Measurements from ENCODE around the gene EPRS1. TPM values are rescaled to one million over a fixed set of nuclear protein-coding genes. Genes with fewer than 3 reads are reported as not detected.

EPRS1 gene
- total and polyA plus RNA-seq, 2 of the 4 experiments (the other 2 are of a cell fraction): 48.0 to 159 TPM

- Histone ChIP-seq H3K4me3 (ENCODE audit: insufficient read depth, low read depth, low read length) (no peak overlapping the region), H3K36me3 (ENCODE audit: control insufficient read depth, insufficient read depth, low read length) (peaks cover 5% of the 10 kb centered on the region), H3K27ac (ENCODE audit: insufficient read depth, low read length) (no peak overlapping the region), H3K23ac (ENCODE audit: low read depth, low read length) (no peak overlapping the region), H2BK15ac (ENCODE audit: low read depth, low read length) (no peak overlapping the region), H3K56ac (ENCODE audit: extremely low read depth, insufficient read depth, low read length) (no peak overlapping the region), H2AFZ (replicated peaks; ENCODE audit: low read length, poor library complexity) (no peak overlapping the region), H3K27me3 (ENCODE audit: control insufficient read depth, insufficient read depth, low read length) (no peaks in the 10 kb centered on the region), H4K20me1 (ENCODE audit: insufficient read depth, low read length) (no peaks in the 10 kb centered on the region), H3K4me2 (ENCODE audit: low read depth, low read length) (no peak overlapping the region), H4K5ac (ENCODE audit: low read depth, low read length) (no peak overlapping the region), H4K91ac (ENCODE audit: insufficient read depth, low read depth, low read length) (no peak overlapping the region), H3K79me1 (ENCODE audit: low read depth in 1 of 2, low read length in 2 of 2) (peaks cover 7 to 21% of the 10 kb centered on the region in 2 experiments), H2AK5ac (ENCODE audit: low read depth, low read length) (no peak overlapping the region), H2BK5ac (ENCODE audit: low read depth, low read length, poor library complexity, severe bottlenecking) (no peak overlapping the region), H2AK9ac (replicated peaks; ENCODE audit: low read depth, low read length, poor library complexity) (no peak overlapping the region), H3K4ac (ENCODE audit: low read depth, low read length) (no peak overlapping the region), H2BK120ac (ENCODE audit: low read depth, low read length) (no peak overlapping the region), H3K9me1 (ENCODE audit: insufficient read depth, low read length) (peaks cover 3% of the 10 kb centered on the region), H2BK20ac (ENCODE audit: low read depth, low read length) (no peak overlapping the region), H3K9ac (ENCODE audit: low read depth, low read length) (no peak overlapping the region), H3K9me3 (ENCODE audit: control insufficient read depth, insufficient read depth, low read length) (no peaks in the 10 kb centered on the region), H3K14ac (replicated peaks; ENCODE audit: low read depth, low read length) (no peak overlapping the region), H3K18ac (ENCODE audit: low read depth, low read length) (no peak overlapping the region), H3K4me1 (ENCODE audit: control insufficient read depth, insufficient read depth, low read length) (peaks cover 3% of the 10 kb centered on the region), H4K8ac (ENCODE audit: low read depth in 2 of 2, low read length in 2 of 2) (no peak overlapping the region)
- DNase-seq (no peak), ATAC-seq (ENCODE audit: low read depth) (no peak)
- no TSS peak for BruUV-seq (replicated peaks)
- ChIA-PET CTCF (interaction anchor here (1.0 kb wide), 1 partner anchor 31 kb away, joined by 3 read pairs; no protein-coding TSS in a partner anchor), POLR2A (ENCODE audit: unreplicated experiment) (interaction anchor here (0.6 kb wide), 1 partner anchor 959 kb away, joined by 3 read pairs; no protein-coding TSS in a partner anchor)
- in situ Hi-C loops (cut with MboI; ENCODE audit: low sequenced_read_pairs): no loop called here
- intact Hi-C loops (cut with micrococcal nuclease): no loop called here
- TF ChIP-seq RCOR1 (IDR thresholded peaks at IDR 0.05; ENCODE audit: insufficient replicate concordance, low read length) (no peak), CTCF (conservative IDR thresholded peaks at IDR 0.05; ENCODE audit: low read depth, low read length) (no peak), CEBPB (IDR thresholded peaks at IDR 0.05; ENCODE audit: low read depth, low read length) (no peak), POLR2A (IDR thresholded peaks at IDR 0.05; ENCODE audit: low read depth, low read length) (no peak), BHLHE40 (IDR thresholded peaks at IDR 0.05; ENCODE audit: low read depth, low read length) (no peak), RAD21 (IDR thresholded peaks at IDR 0.05; ENCODE audit: low read length) (no peak), CHD1 (IDR thresholded peaks at IDR 0.05; ENCODE audit: low read depth, low read length) (no peak), MAZ (IDR thresholded peaks at IDR 0.05; ENCODE audit: borderline replicate concordance, low read depth, low read length) (no peak), FOS (IDR thresholded peaks at IDR 0.05; ENCODE audit: low read depth, low read length) (no peak), MXI1 (IDR thresholded peaks at IDR 0.05; ENCODE audit: borderline replicate concordance, low read depth, low read length) (no peak), ELK1 (IDR thresholded peaks at IDR 0.05; ENCODE audit: borderline replicate concordance, low read depth, low read length) (no peak), NFE2L2 (IDR thresholded peaks at IDR 0.05; ENCODE audit: low read depth, low read length) (no peak), MAFK (IDR thresholded peaks at IDR 0.05; ENCODE audit: low read depth, low read length) (no peak), SMC3 (IDR thresholded peaks at IDR 0.05; ENCODE audit: low read depth, low read length) (no peak), RFX5 (IDR thresholded peaks at IDR 0.05; ENCODE audit: low read depth, low read length) (no peak)
- TF ChIP-seq, protein P1, sequence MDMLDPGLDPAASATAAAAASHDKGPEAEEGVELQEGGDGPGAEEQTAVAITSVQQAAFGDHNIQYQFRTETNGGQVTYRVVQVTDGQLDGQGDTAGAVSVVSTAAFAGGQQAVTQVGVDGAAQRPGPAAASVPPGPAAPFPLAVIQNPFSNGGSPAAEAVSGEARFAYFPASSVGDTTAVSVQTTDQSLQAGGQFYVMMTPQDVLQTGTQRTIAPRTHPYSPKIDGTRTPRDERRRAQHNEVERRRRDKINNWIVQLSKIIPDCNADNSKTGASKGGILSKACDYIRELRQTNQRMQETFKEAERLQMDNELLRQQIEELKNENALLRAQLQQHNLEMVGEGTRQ (IDR thresholded peaks at IDR 0.05; ENCODE audit: low read depth, low read length): no peak
- WGBS, 2 experiments (ENCODE audit: extremely low coverage in 2 of 2, insufficient read length in 1 of 2): no CpG with 5 or more reads among the region's 1 CpG
- dilution Hi-C loops (cut with HindIII; ENCODE audit: low sequenced_read_pairs, unreplicated experiment): no loop called here
These were observed 46.4 kb upstream of the EPRS1 start for GRCh38 chr1:220092694-220093093.
